Neural cell (in vitro differentiated cells): Measurements from ENCODE around the gene LSM4. TPM values are rescaled to one million over a fixed set of nuclear protein-coding genes. Genes with fewer than 3 reads are reported as not detected.
"Not testable (repeated sequence)": the region's sequence is repeated elsewhere in the genome, so short reads cannot be mapped to it uniquely, and the experiment has no call there.

Experiments
- H2AFZ ChIP-seq: fragments of 200-600, 300-800 bp; sonication (generic), shearing (Covaris generic); 2 replicates; pipeline ENCODE4 v1.6.0; 2014; ENCODE audit warnings: low read depth, mild to moderate bottlenecking, antibody characterized with exemption, low read length, moderate library complexity
- H3F3A ChIP-seq: fragments of 200-600 bp; shearing (Covaris generic); 2 replicates; pipeline ENCODE4 v1.6.1; 2016; ENCODE audit warnings: mild to moderate bottlenecking, moderate library complexity, mixed read lengths, antibody characterized with exemption, low read length; ENCODE audit not compliant: insufficient read depth, poor library complexity, severe bottlenecking
- H3K27ac ChIP-seq: fragments of 200-600, 300-800 bp; sonication (generic), shearing (Covaris generic); 2 replicates; pipeline ENCODE4 v1.5.1; 2014; ENCODE audit warnings: mild to moderate bottlenecking, low read length, moderate library complexity
- H3K27me3 ChIP-seq: fragments of 300-800, 200-600 bp; sonication (generic), shearing (Covaris generic); 2 replicates; pipeline ENCODE4 v1.6.0; 2014; ENCODE audit warnings: mild to moderate bottlenecking, low read depth, low read length, moderate library complexity; ENCODE audit not compliant: insufficient read depth
- H3K36me3 ChIP-seq: fragments of 300-800, 200-600 bp; sonication (generic), shearing (Covaris generic); 2 replicates; pipeline ENCODE4 v1.5.1; 2014; ENCODE audit warnings: mild to moderate bottlenecking, antibody characterized with exemption, low read length, moderate library complexity; ENCODE audit not compliant: insufficient read depth
- H3K4me2 ChIP-seq: fragments of 300-800, 200-600 bp; sonication (generic), shearing (Covaris generic); 2 replicates; pipeline ENCODE4 v1.6.0; 2014; ENCODE audit warnings: mild to moderate bottlenecking, low read length
- H3K4me3 ChIP-seq: fragments of 300-800, 200-600 bp; sonication (generic), shearing (Covaris generic); 2 replicates; pipeline ENCODE4 v1.5.1; 2014; ENCODE audit warnings: mild to moderate bottlenecking, low read length, moderate library complexity
- H3K79me2 ChIP-seq: fragments of 200-600 bp; shearing (Covaris generic); replicated peaks from 2 replicates; pipeline ENCODE4 v1.6.0; 2014; ENCODE audit warnings: mild to moderate bottlenecking, low read length, moderate library complexity; ENCODE audit not compliant: insufficient read depth
- H3K9ac ChIP-seq: fragments of 300-800, 200-600 bp; sonication (generic), shearing (Covaris generic); 2 replicates; pipeline ENCODE4 v1.6.1; 2016; ENCODE audit warnings: mild to moderate bottlenecking, low read length, mixed read lengths
- H3K9me2 ChIP-seq: fragments of 200-600 bp; shearing (Covaris generic); 2 replicates; pipeline ENCODE4 v1.6.1; 2016; ENCODE audit warnings: mild to moderate bottlenecking, low read length, mixed read lengths; ENCODE audit not compliant: insufficient read depth
- H3K9me3 ChIP-seq: fragments of 200-600, 300-800 bp; sonication (generic), shearing (Covaris generic); 2 replicates; pipeline ENCODE4 v1.6.1; 2016; ENCODE audit warnings: mild to moderate bottlenecking, mixed run types, low read length, moderate library complexity, mixed read lengths
- H4K20me1 ChIP-seq: fragments of 200-600 bp; shearing (Covaris generic); 2 replicates; pipeline ENCODE4 v1.6.1; 2016; ENCODE audit warnings: mild to moderate bottlenecking, mixed run types; ENCODE audit not compliant: insufficient read depth
- EP300 ChIP-seq: fragments of 450-650 bp; conservative IDR thresholded peaks from 2 replicates; pipeline ENCODE4 v1.6.1; 2014; ENCODE audit warnings: antibody characterized with exemption, mild to moderate bottlenecking, moderate library complexity; ENCODE audit not compliant: poor library complexity, severe bottlenecking
- EZH2 ChIP-seq: fragments of 200-600, 300-800 bp; shearing (Covaris generic), sonication (generic); IDR thresholded peaks from 2 replicates; pipeline ENCODE4 v1.6.1; 2014; ENCODE audit warnings: antibody characterized with exemption, low read length, borderline replicate concordance, mild to moderate bottlenecking; ENCODE audit not compliant: insufficient read depth, poor library complexity, severe bottlenecking
- MXI1 ChIP-seq: fragments of 450-650 bp; conservative IDR thresholded peaks from 2 replicates; pipeline ENCODE4 v1.6.1; 2014; ENCODE audit warnings: antibody characterized with exemption, mild to moderate bottlenecking; ENCODE audit not compliant: poor library complexity, severe bottlenecking
- POLR2AphosphoS5 ChIP-seq: IDR thresholded peaks from 2 replicates; pipeline ENCODE4 v1.6.1; 2012
- RAD21 ChIP-seq: fragments of 450-650 bp; conservative IDR thresholded peaks from 2 replicates; pipeline ENCODE4 v1.6.1; 2014; ENCODE audit warnings: antibody characterized with exemption, mild to moderate bottlenecking, moderate library complexity
- REST ChIP-seq: IDR thresholded peaks from 2 replicates; pipeline ENCODE4 v1.6.1; 2012; ENCODE audit warnings: borderline replicate concordance
- SMC3 ChIP-seq: fragments of 450-650 bp; conservative IDR thresholded peaks from 2 replicates; pipeline ENCODE4 v1.6.1; 2014; ENCODE audit warnings: antibody characterized with exemption, mild to moderate bottlenecking, moderate library complexity; ENCODE audit not compliant: poor library complexity
- TAF1 ChIP-seq: IDR thresholded peaks from 2 replicates; pipeline ENCODE4 v1.6.1; 2012; ENCODE audit warnings: low read depth
- polyA plus RNA-seq: library from polyadenylated mRNA; depleted of rRNA; stranded (reverse); fragments of >200 nt; gene quantifications from 2 replicates; pipeline ENCODE4 v1.2.3, GENCODE V29; 2014
- TF ChIP-seq, protein P1 (sequence below): fragments of 450-650 bp; IDR thresholded peaks from 2 replicates; pipeline ENCODE4 v1.5.1; 2014; ENCODE audit warnings: antibody characterized with exemption, mild to moderate bottlenecking, moderate library complexity; ENCODE audit not compliant: poor library complexity, severe bottlenecking

LSM4 gene
- polyA plus RNA-seq, 1 donor from 2014 or later = 382 TPM

- no peak overlapping the region for H3K4me3 ChIP-seq
- no peak overlapping the region for H3K4me2 ChIP-seq
- no peak for TF ChIP-seq TAF1
- no peak for TF ChIP-seq EP300
- TF ChIP-seq POLR2AphosphoS5 = no peak
- no peak for TF ChIP-seq SMC3
- TF ChIP-seq MXI1 = no peak
- H3K9me2 ChIP-seq = no peaks in the 10 kb centered on the region
- H3K27ac ChIP-seq = no peak overlapping the region
- no peaks in the 10 kb centered on the region for H3K79me2 ChIP-seq
- no peaks in the 10 kb centered on the region for H3K36me3 ChIP-seq
- H2AFZ ChIP-seq = no peak overlapping the region
- H3F3A ChIP-seq = no peaks in the 10 kb centered on the region
- H3K9me3 ChIP-seq = no peaks in the 10 kb centered on the region
- no peak overlapping the region for H3K9ac ChIP-seq
- no peaks in the 10 kb centered on the region for H4K20me1 ChIP-seq
- no peaks in the 10 kb centered on the region for H3K27me3 ChIP-seq
Observed at GRCh38 chr19:18366021-18366435, 43.2 kb upstream of the LSM4 start.

- Histone ChIP-seq H3K9me2 (no peaks in the 10 kb centered on the region), H3K27ac (no peak overlapping the region), H3K9me3 (no peaks in the 10 kb centered on the region), H3K36me3 (no peaks in the 10 kb centered on the region), H3K79me2 (no peaks in the 10 kb centered on the region), H3K4me3 (no peak overlapping the region), H3K9ac (no peak overlapping the region), H4K20me1 (no peaks in the 10 kb centered on the region), H3K4me2 (no peak overlapping the region), H3F3A (no peaks in the 10 kb centered on the region), H3K27me3 (no peaks in the 10 kb centered on the region), H2AFZ (no peak overlapping the region)
- TF ChIP-seq EP300 (no peak), TAF1 (no peak), REST (no peak), EZH2 (no peak), MXI1 (no peak), RAD21 (no peak), SMC3 (no peak), POLR2AphosphoS5 (no peak)
- TF ChIP-seq, protein P1, sequence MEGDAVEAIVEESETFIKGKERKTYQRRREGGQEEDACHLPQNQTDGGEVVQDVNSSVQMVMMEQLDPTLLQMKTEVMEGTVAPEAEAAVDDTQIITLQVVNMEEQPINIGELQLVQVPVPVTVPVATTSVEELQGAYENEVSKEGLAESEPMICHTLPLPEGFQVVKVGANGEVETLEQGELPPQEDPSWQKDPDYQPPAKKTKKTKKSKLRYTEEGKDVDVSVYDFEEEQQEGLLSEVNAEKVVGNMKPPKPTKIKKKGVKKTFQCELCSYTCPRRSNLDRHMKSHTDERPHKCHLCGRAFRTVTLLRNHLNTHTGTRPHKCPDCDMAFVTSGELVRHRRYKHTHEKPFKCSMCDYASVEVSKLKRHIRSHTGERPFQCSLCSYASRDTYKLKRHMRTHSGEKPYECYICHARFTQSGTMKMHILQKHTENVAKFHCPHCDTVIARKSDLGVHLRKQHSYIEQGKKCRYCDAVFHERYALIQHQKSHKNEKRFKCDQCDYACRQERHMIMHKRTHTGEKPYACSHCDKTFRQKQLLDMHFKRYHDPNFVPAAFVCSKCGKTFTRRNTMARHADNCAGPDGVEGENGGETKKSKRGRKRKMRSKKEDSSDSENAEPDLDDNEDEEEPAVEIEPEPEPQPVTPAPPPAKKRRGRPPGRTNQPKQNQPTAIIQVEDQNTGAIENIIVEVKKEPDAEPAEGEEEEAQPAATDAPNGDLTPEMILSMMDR = no peak
Observed at GRCh38 chr19:18364826-18365528, 42.1 kb upstream of the LSM4 start.

GRCh38 chr19:18364277-18364825, 41.5 kb upstream of the LSM4 start:
- H3K9me3 ChIP-seq, H3K27me3 ChIP-seq, H3K9me2 ChIP-seq, H3K4me3 ChIP-seq, H3K9ac ChIP-seq, H3F3A ChIP-seq, H4K20me1 ChIP-seq, H3K79me2 ChIP-seq, H3K4me2 ChIP-seq, H3K27ac ChIP-seq, H3K36me3 ChIP-seq, H2AFZ ChIP-seq: not testable (repeated sequence)
